ENCODE data around the gene ERVK3-1. TPM values are rescaled to one million over a fixed set of nuclear protein-coding genes. Genes with fewer than 3 reads are reported as not detected.
"Not testable (repeated sequence)": the region's sequence is repeated elsewhere in the genome, so short reads cannot be mapped to it uniquely, and the experiment has no call there.

The ERVK3-1 gene
- total RNA-seq, 6 donors from 2014 or later: 24.3 to 50.5 (median 37.0) TPM

- Histone ChIP-seq H3K27me3 (peaks cover 0 to 15% (median 2%) of the 10 kb centered on the region in 4 donors), H3K27ac (peak overlapping the region; percentile 62 to 88 (median 74)), H3K4me1 (peaks cover 10 to 32% (median 19%) of the 10 kb centered on the region in 4 donors), H3K4me3 (peak overlapping the region; percentile 50 to 79 (median 70)), H3K9me3 (no peaks in the 10 kb centered on the region), H3K36me3 (peaks cover 0 to 11% (median 0%) of the 10 kb centered on the region in 4 donors)
- WGBS, 2 donors: 2 to 5% methylated on average over 11 to 43 of the region's 82 CpGs
- TF ChIP-seq POLR2AphosphoS5 (IDR thresholded peaks at IDR 0.05): peak; percentile 43 to 45
- TF ChIP-seq CTCF (IDR thresholded peaks at IDR 0.05): no peak
- no peak for TF ChIP-seq EP300 (IDR thresholded peaks at IDR 0.05)
- TF ChIP-seq POLR2A (IDR thresholded peaks at IDR 0.05): peak in 2 of 4 donors; percentile 43 to 57
- DNase-seq: peak; percentile 56 to 93
- ATAC-seq (ENCODE audit: low FRiP score in 2 of 2): peak; percentile 92 to 93
Observed at GRCh38 chr19:58346961-58347929, 42.1 kb downstream of the ERVK3-1 start.

- peaks cover 0 to 11% (median 0%) of the 10 kb centered on the region in 4 donors for H3K36me3 ChIP-seq
- WGBS, 2 donors: 17 to 20% methylated on average over 12 of the region's 12 CpGs
- H3K4me1 ChIP-seq: peaks cover 10 to 32% (median 19%) of the 10 kb centered on the region in 4 donors
- peak overlapping the region in 2 of 4 donors; percentile 62 to 85 for H3K27ac ChIP-seq
- not testable (repeated sequence) for DNase-seq; H3K9me3 ChIP-seq; ATAC-seq (ENCODE audit: low FRiP score in 2 of 2)
- peak overlapping the region; percentile 50 to 79 (median 70) for H3K4me3 ChIP-seq
- peaks cover 0 to 15% (median 2%) of the 10 kb centered on the region in 4 donors for H3K27me3 ChIP-seq
Observed at GRCh38 chr19:58348080-58348479, 42.9 kb downstream of the ERVK3-1 start.

- H3K36me3 ChIP-seq: peaks cover 0 to 11% (median 0%) of the 10 kb centered on the region in 4 donors
- peaks cover 10 to 32% (median 19%) of the 10 kb centered on the region in 4 donors for H3K4me1 ChIP-seq
- TF ChIP-seq CTCF (IDR thresholded peaks at IDR 0.05): no peak
- DNase-seq (no peak), ATAC-seq (ENCODE audit: low FRiP score in 2 of 2) (no peak)
- 51 to 56% methylated on average over 8 of the region's 8 CpGs for WGBS, 2 donors
- peaks cover 0 to 15% (median 2%) of the 10 kb centered on the region in 4 donors for H3K27me3 ChIP-seq
- no peak overlapping the region for H3K27ac ChIP-seq
- no peak overlapping the region for H3K4me3 ChIP-seq
- no peaks in the 10 kb centered on the region for H3K9me3 ChIP-seq
Observed at GRCh38 chr19:58349590-58349989, 44.4 kb downstream of the ERVK3-1 start.

- no peak for ATAC-seq (ENCODE audit: low FRiP score in 2 of 2)
- Histone ChIP-seq H3K27ac (no peak overlapping the region), H3K4me3 (peak overlapping the region in 2 of 4 donors; percentile 9 to 26), H3K36me3 (peaks cover 0 to 11% (median 0%) of the 10 kb centered on the region in 4 donors), H3K9me3 (no peaks in the 10 kb centered on the region), H3K4me1 (peaks cover 10 to 32% (median 19%) of the 10 kb centered on the region in 4 donors), H3K27me3 (peaks cover 0 to 15% (median 2%) of the 10 kb centered on the region in 4 donors)
- 57 to 65% methylated on average over 34 to 54 of the region's 84 CpGs for WGBS, 2 donors
- peak in 1 of 2 donors; percentile 85 for DNase-seq
- no peak for TF ChIP-seq EP300 (IDR thresholded peaks at IDR 0.05)
Observed at GRCh38 chr19:58350001-58350861, 45.1 kb downstream of the ERVK3-1 start.

- H3K27me3 ChIP-seq: peaks cover 0 to 15% (median 3%) of the 10 kb centered on the region in 4 donors
Observed at GRCh38 chr19:58350871-58351557, 45.8 kb downstream of the ERVK3-1 start.

More at GRCh38 chr19:58350871-58351557, 45.8 kb downstream of the ERVK3-1 start:
- 74 to 76% methylated on average over 30 to 32 of the region's 34 CpGs for WGBS, 2 donors
- H3K27ac ChIP-seq: no peak overlapping the region
- H3K9me3 ChIP-seq: no peaks in the 10 kb centered on the region
- ATAC-seq (ENCODE audit: low FRiP score in 2 of 2): no peak
- DNase-seq: peak in 1 of 2 donors; percentile 71
- peaks cover 10 to 36% (median 20%) of the 10 kb centered on the region in 4 donors for H3K4me1 ChIP-seq
- H3K36me3 ChIP-seq: peaks cover 0 to 11% (median 0%) of the 10 kb centered on the region in 4 donors
- no peak for TF ChIP-seq POLR2AphosphoS5 (IDR thresholded peaks at IDR 0.05)
- no peak for TF ChIP-seq EP300 (IDR thresholded peaks at IDR 0.05)
- no peak for TF ChIP-seq CTCF (IDR thresholded peaks at IDR 0.05)
- no peak for TF ChIP-seq POLR2A (IDR thresholded peaks at IDR 0.05)
- peak overlapping the region in 1 of 4 donors; percentile 9 for H3K4me3 ChIP-seq
